DOHH2 (cell line): ENCODE measurements around the gene EXOSC10.

ENCODE experiments used
- EZH2phosphoT487 ChIP-seq: fragments of 200-600 bp; sonication (generic); IDR thresholded peaks from 2 replicates; pipeline ENCODE4 v1.6.1; 2017; ENCODE audit warnings: borderline replicate concordance, mild to moderate bottlenecking, antibody characterized with exemption, low read length, moderate library complexity, mixed read lengths
- TF ChIP-seq, protein P1 (sequence below): fragments of 200-600 bp; sonication (generic); IDR thresholded peaks from one replicate; pipeline ENCODE4 v1.5.1; 2014; ENCODE audit warnings: antibody characterized with exemption, mild to moderate bottlenecking, low read depth, low read length; ENCODE audit not compliant: poor library complexity, severe bottlenecking

DNA sequence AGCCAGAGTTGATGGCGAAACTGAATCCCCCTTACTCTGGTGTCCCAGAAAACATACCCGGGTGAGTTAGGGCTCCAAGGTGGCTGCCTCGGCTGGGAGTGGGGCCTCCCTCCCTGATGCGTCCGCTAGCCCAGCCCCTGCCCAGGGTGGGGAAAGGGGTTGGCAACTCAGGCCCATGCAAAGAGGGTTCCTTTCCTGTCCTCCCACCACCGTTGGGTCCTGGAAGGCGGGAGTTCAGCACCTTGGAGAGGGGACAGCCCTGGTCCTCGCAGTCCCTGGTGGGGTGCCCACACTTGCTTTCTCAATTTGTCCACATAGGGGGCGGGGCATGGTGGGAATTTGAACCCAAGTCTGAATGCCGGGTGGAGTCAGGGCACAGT lies 45.9 kb downstream of the EXOSC10 start:
- TF ChIP-seq, protein P1, sequence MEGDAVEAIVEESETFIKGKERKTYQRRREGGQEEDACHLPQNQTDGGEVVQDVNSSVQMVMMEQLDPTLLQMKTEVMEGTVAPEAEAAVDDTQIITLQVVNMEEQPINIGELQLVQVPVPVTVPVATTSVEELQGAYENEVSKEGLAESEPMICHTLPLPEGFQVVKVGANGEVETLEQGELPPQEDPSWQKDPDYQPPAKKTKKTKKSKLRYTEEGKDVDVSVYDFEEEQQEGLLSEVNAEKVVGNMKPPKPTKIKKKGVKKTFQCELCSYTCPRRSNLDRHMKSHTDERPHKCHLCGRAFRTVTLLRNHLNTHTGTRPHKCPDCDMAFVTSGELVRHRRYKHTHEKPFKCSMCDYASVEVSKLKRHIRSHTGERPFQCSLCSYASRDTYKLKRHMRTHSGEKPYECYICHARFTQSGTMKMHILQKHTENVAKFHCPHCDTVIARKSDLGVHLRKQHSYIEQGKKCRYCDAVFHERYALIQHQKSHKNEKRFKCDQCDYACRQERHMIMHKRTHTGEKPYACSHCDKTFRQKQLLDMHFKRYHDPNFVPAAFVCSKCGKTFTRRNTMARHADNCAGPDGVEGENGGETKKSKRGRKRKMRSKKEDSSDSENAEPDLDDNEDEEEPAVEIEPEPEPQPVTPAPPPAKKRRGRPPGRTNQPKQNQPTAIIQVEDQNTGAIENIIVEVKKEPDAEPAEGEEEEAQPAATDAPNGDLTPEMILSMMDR, result no peak
- no peak for TF ChIP-seq EZH2phosphoT487
